ENCODE data around the gene LPCAT1.
"Not testable (repeated sequence)": the region's sequence is repeated elsewhere in the genome, so short reads cannot be mapped to it uniquely, and the experiment has no call there.

The LPCAT1 gene

GRCh38 chr5:1540831-1541701 is 17.3 kb upstream of the LPCAT1 start:
- DNase-seq (ENCODE audit: low read depth) = no peak

- no peak for DNase-seq (ENCODE audit: low read depth)
These were observed 16.4 kb upstream of the LPCAT1 start for GRCh38 chr5:1540166-1540565.

- not testable (repeated sequence) for DNase-seq (ENCODE audit: low read depth)
These were observed 15.8 kb upstream of the LPCAT1 start for GRCh38 chr5:1539393-1540161.

- no peak for DNase-seq (ENCODE audit: low read depth)
These were observed 15.1 kb upstream of the LPCAT1 start for GRCh38 chr5:1538741-1539392.

GRCh38 chr5:1538276-1538675 is 14.5 kb upstream of the LPCAT1 start:
- DNase-seq (ENCODE audit: low read depth) = no peak

- no peak for DNase-seq (ENCODE audit: low read depth)
These were observed 13.9 kb upstream of the LPCAT1 start for GRCh38 chr5:1537603-1538154.

- no peak for DNase-seq (ENCODE audit: low read depth)
These were observed 13.3 kb upstream of the LPCAT1 start for GRCh38 chr5:1536871-1537602.

- peak; percentile 45 for DNase-seq (ENCODE audit: low read depth)
These were observed 12.6 kb upstream of the LPCAT1 start for GRCh38 chr5:1536322-1536845.

- DNase-seq (ENCODE audit: low read depth) = no peak
These were observed 11.9 kb upstream of the LPCAT1 start for GRCh38 chr5:1535646-1536045.

- DNase-seq (ENCODE audit: low read depth) = no peak
These were observed 8.6 kb upstream of the LPCAT1 start for GRCh38 chr5:1532384-1532783.

GRCh38 chr5:1529498-1529897 is 5.7 kb upstream of the LPCAT1 start:
- DNase-seq (ENCODE audit: low read depth) = no peak

- DNase-seq (ENCODE audit: low read depth) = no peak
These were observed 3.9 kb upstream of the LPCAT1 start for GRCh38 chr5:1527533-1528205.

- DNase-seq (ENCODE audit: low read depth) = no peak
These were observed 2.9 kb upstream of the LPCAT1 start for GRCh38 chr5:1526681-1527131.

GRCh38 chr5:1526190-1526631 is 2.5 kb upstream of the LPCAT1 start:
- no peak for DNase-seq (ENCODE audit: low read depth)

GRCh38 chr5:1525624-1526189 is 1.9 kb upstream of the LPCAT1 start:
- DNase-seq (ENCODE audit: low read depth) = no peak

GRCh38 chr5:1524799-1525623 is 1.3 kb upstream of the LPCAT1 start:
- DNase-seq (ENCODE audit: low read depth) = no peak

- no peak for DNase-seq (ENCODE audit: low read depth)
These were observed 680 bp upstream of the LPCAT1 start for GRCh38 chr5:1524481-1524798.

- DNase-seq (ENCODE audit: low read depth) = no peak
These were observed 324 bp downstream of the LPCAT1 start for GRCh38 chr5:1523480-1523792.

GRCh38 chr5:1522601-1523479 is 920 bp downstream of the LPCAT1 start:
- DNase-seq (ENCODE audit: low read depth) = no peak
